K562 (cell line): ENCODE measurements around the gene MGAT1. TPM values are rescaled to one million over a fixed set of nuclear protein-coding genes. Genes with fewer than 3 reads are reported as not detected.
A peak's percentile ranks its signal among the peaks of the same experiment; 100 is the strongest.

ENCODE experiments used
- BMI1 ChIP-seq: fragments of 150-350 bp; IDR thresholded peaks from 2 replicates; pipeline ENCODE4 v1.6.1; 2014; ENCODE audit warnings: low read length
- CBX5 ChIP-seq: IDR thresholded peaks from 2 replicates; pipeline ENCODE4 v1.6.1; 2014; ENCODE audit warnings: low read depth, borderline replicate concordance
- CTCFL ChIP-seq: IDR thresholded peaks from 2 replicates; pipeline ENCODE4 v1.6.1; 2011; ENCODE audit warnings: borderline replicate concordance, low read depth, mild to moderate bottlenecking, moderate library complexity, low read length; ENCODE audit not compliant: insufficient read depth, poor library complexity, severe bottlenecking
- DMBX1 ChIP-seq: fragments of 250-450 bp; sonication (Bioruptor Pico); IDR thresholded peaks from 2 replicates; pipeline ENCODE4 v1.8.0; 2022; ENCODE audit warnings: inconsistent platforms, mild to moderate bottlenecking, moderate library complexity, borderline replicate concordance
- ELF1 ChIP-seq: fragments of 200-800 bp; sonication (Bioruptor generic); IDR thresholded peaks from 2 replicates; pipeline ENCODE4 v1.6.1; 2016; ENCODE audit warnings: missing genetic modification characterization, missing compliant biosample characterization
- EZH2 ChIP-seq: IDR thresholded peaks from 2 replicates; pipeline ENCODE4 v1.6.1; 2012; ENCODE audit warnings: low read depth, mild to moderate bottlenecking, inconsistent platforms, low read length, borderline replicate concordance
- FOSL1 ChIP-seq: fragments of 200-800 bp; sonication (Bioruptor generic); conservative IDR thresholded peaks from 2 replicates; pipeline ENCODE4 v1.6.1; 2016; ENCODE audit warnings: missing genetic modification characterization, missing compliant biosample characterization
- FOXP1 ChIP-seq: sonication (generic); formaldehyde crosslinking; IDR thresholded peaks from 2 replicates; pipeline ENCODE4 v1.8.0; 2022; ENCODE audit warnings: mild to moderate bottlenecking, missing genetic modification reagents
- HNRNPH1 ChIP-seq: fragments of 200-400 bp; formaldehyde crosslinking; optimal IDR thresholded peaks from 2 replicates; pipeline ENCODE3; 2017; ENCODE audit warnings: low read depth, mild to moderate bottlenecking, low read length, moderate library complexity
- HNRNPK ChIP-seq: fragments of 200-400 bp; formaldehyde crosslinking; IDR thresholded peaks from one replicate; pipeline ENCODE4 v1.6.1; 2018; ENCODE audit warnings: mild to moderate bottlenecking, low read depth, low read length; ENCODE audit not compliant: poor library complexity, severe bottlenecking
- HNRNPL ChIP-seq: fragments of 200-400 bp; formaldehyde crosslinking; IDR thresholded peaks from 2 replicates; pipeline ENCODE4 v1.6.1; 2017; ENCODE audit warnings: low read depth, mild to moderate bottlenecking, low read length
- KLF6 ChIP-seq: fragments of 250-450 bp; sonication (Bioruptor Pico); IDR thresholded peaks from 2 replicates; pipeline ENCODE4 v1.4.0; 2020; ENCODE audit warnings: mild to moderate bottlenecking, moderate library complexity, borderline replicate concordance
- MECOM ChIP-seq: fragments of 250-450 bp; sonication (Bioruptor Pico); IDR thresholded peaks from 2 replicates; pipeline ENCODE4 v1.8.0; 2022; ENCODE audit warnings: inconsistent platforms
- PHB2 ChIP-seq: fragments of 450-650 bp; IDR thresholded peaks from 2 replicates; pipeline ENCODE4 v1.6.1; 2017; ENCODE audit warnings: low read depth
- PKNOX1 ChIP-seq: fragments of 450-650 bp; IDR thresholded peaks from 2 replicates; pipeline ENCODE4 v1.6.1; 2016
- POLR2AphosphoS2 ChIP-seq: IDR thresholded peaks from 2 replicates; pipeline ENCODE4 v1.6.1; 2012; ENCODE audit warnings: low read length, improper control_type of control experiment
- RFX1 ChIP-seq: fragments of 450-650 bp; IDR thresholded peaks from 2 replicates; pipeline ENCODE4 v1.6.1; 2016; ENCODE audit warnings: mild to moderate bottlenecking, moderate library complexity
- SRF ChIP-seq, 2 experiments: fragments of 250-450, 450-650 bp in 1 of 2; sonication (Bioruptor Pico) in 1 of 2; sonication (generic) in 1 of 2; formaldehyde crosslinking; IDR thresholded peaks; 2 replicates each; pipeline versions ENCODE4 v1.5.0 to v1.5.1; 2020 to 2022; ENCODE audit warnings: mild to moderate bottlenecking in 1 of 2, missing genetic modification reagents in 1 of 2
- STAG1 ChIP-seq: sonication (generic); formaldehyde crosslinking; IDR thresholded peaks from 2 replicates; pipeline ENCODE4 v1.5.0; 2020; ENCODE audit warnings: missing genetic modification reagents, borderline replicate concordance
- TSC22D4 ChIP-seq: fragments of 450-650 bp; IDR thresholded peaks from 2 replicates; pipeline ENCODE4 v1.6.1; 2016; ENCODE audit warnings: missing genetic modification characterization, missing biosample characterization, control low read depth
- ZBED1 ChIP-seq: IDR thresholded peaks from 2 replicates; pipeline ENCODE4 v1.6.1; 2014
- ZBTB49 ChIP-seq: sonication (generic); formaldehyde crosslinking; IDR thresholded peaks from 2 replicates; pipeline ENCODE4 v1.8.0; 2022; ENCODE audit warnings: missing genetic modification reagents, mild to moderate bottlenecking, borderline replicate concordance
- ZNF217 ChIP-seq: sonication (generic); formaldehyde crosslinking; IDR thresholded peaks from 2 replicates; pipeline ENCODE4 v1.8.0; 2022; ENCODE audit warnings: mild to moderate bottlenecking, missing genetic modification reagents
- ZNF239 ChIP-seq: fragments of 250-450 bp; sonication (Bioruptor Pico); IDR thresholded peaks from 2 replicates; pipeline ENCODE4 v1.4.0; 2020; ENCODE audit warnings: mild to moderate bottlenecking
- ZNF76 ChIP-seq: fragments of 250-450 bp; sonication (Bioruptor Pico); IDR thresholded peaks from 2 replicates; pipeline ENCODE4 v1.4.0; 2020; ENCODE audit warnings: mild to moderate bottlenecking, moderate library complexity, borderline replicate concordance
- ZNF764 ChIP-seq: fragments of 250-450 bp; sonication (Bioruptor Pico); IDR thresholded peaks from 2 replicates; pipeline ENCODE4 v1.4.0; 2020; ENCODE audit warnings: low read depth, mild to moderate bottlenecking, moderate library complexity
- polyA plus RNA-seq, 8 experiments: library from polyadenylated mRNA; depleted of rRNA in 4 of 8; stranded (reverse) in 5 of 8; unstranded in 3 of 8; fragments of >200 nt; fragmentation: Nextera tagmentation in 2 of 8; fragmentation: Illumina TruSeq in 1 of 8; extraction: Ambion mirVana in 2 of 8; extraction: Trizol in 1 of 8; gene quantifications; 2 replicates each; pipeline versions ENCODE4 v1.2.1 to v1.2.3, GENCODE V29; 2011 to 2014; ENCODE audit warnings: inconsistent platforms in 1 of 8, missing spikeins in 1 of 8
- total RNA-seq, 7 experiments: library from RNA; depleted of rRNA in 6 of 7; stranded (reverse); fragments of >200 nt in 6 of 7; fragmentation: Illumina TruSeq in 2 of 7; extraction: Trizol in 2 of 7; gene quantifications; 2 replicates each; pipeline versions ENCODE4 v1.2.1 to v1.2.3, GENCODE V29; 2011 to 2021; ENCODE audit warnings: low replicate concordance in 1 of 7

Gene MGAT1
- total and polyA plus RNA-seq, 9 of the 15 experiments (the other 6 are each of a cell fraction or from before 2014, with no cell fraction given), result 3.9 to 82.7 (median 44.5) TPM

- no peak for TF ChIP-seq RFX1
- no peak for TF ChIP-seq SRF (CRISPR knock-in tag; IDR thresholded peaks at IDR 0.05)
- TF ChIP-seq TSC22D4 (tag), result no peak
- no peak for TF ChIP-seq ZBTB49
- no peak for TF ChIP-seq MECOM
- TF ChIP-seq ZNF76 (CRISPR knock-in tag), result no peak
- no peak for TF ChIP-seq POLR2AphosphoS2
- no peak for TF ChIP-seq ELF1 (tag)
- TF ChIP-seq ZNF217 (CRISPR knock-in tag), result no peak
- peak; percentile 44; the same call in 1 of the 2 replicates for TF ChIP-seq PKNOX1
- TF ChIP-seq ZBED1, result no peak
- TF ChIP-seq EZH2, result no peak
- no peak for TF ChIP-seq PHB2
- TF ChIP-seq ZNF764 (CRISPR knock-in tag), result no peak
- TF ChIP-seq DMBX1 (CRISPR knock-in tag), result peak; percentile 15; the same call in 1 of the 2 replicates
- TF ChIP-seq STAG1 (CRISPR knock-in tag), result no peak
- no peak for TF ChIP-seq FOSL1 (tag)
- no peak for TF ChIP-seq HNRNPH1
- TF ChIP-seq KLF6 (CRISPR knock-in tag), result no peak
- no peak for TF ChIP-seq CBX5
- TF ChIP-seq ZNF239, result no peak
- TF ChIP-seq HNRNPL, result no peak
- TF ChIP-seq FOXP1 (CRISPR knock-in tag), result no peak
- TF ChIP-seq CTCFL, result no peak
- TF ChIP-seq HNRNPK, result no peak
- no peak for TF ChIP-seq BMI1
Measured at GRCh38 chr5:180779985-180780610, 22.5 kb downstream of the MGAT1 start (continued).
